KMS-11 (cell line): ENCODE measurements around the gene GTF3C4.
"Not testable (repeated sequence)": the region's sequence is repeated elsewhere in the genome, so short reads cannot be mapped to it uniquely, and the experiment has no call there.

Source experiments
- H2AFZ ChIP-seq: fragments of 200-600 bp; sonication (generic); 2 replicates; pipeline ENCODE4 v1.6.1; 2016; ENCODE audit warnings: antibody characterized with exemption, mixed run types, low read depth
- H3K27ac ChIP-seq: fragments of 200-600 bp; sonication (generic); 2 replicates; pipeline ENCODE4 v1.6.1; 2016; ENCODE audit warnings: mild to moderate bottlenecking, mixed run types
- H3K27me3 ChIP-seq: fragments of 200-600 bp; sonication (generic); 2 replicates; pipeline ENCODE4 v1.6.1; 2017; ENCODE audit warnings: mild to moderate bottlenecking, low read depth, mixed run types, moderate library complexity; ENCODE audit not compliant: insufficient read depth
- H3K36me3 ChIP-seq: fragments of 200-600 bp; sonication (generic); 2 replicates; pipeline ENCODE4 v1.6.1; 2017; ENCODE audit warnings: mild to moderate bottlenecking, mixed run types; ENCODE audit not compliant: insufficient read depth
- H3K4me1 ChIP-seq: fragments of 200-600 bp; sonication (generic); 2 replicates; pipeline ENCODE4 v1.6.1; 2016; ENCODE audit warnings: mild to moderate bottlenecking, low read depth, mixed run types; ENCODE audit not compliant: poor library complexity, severe bottlenecking
- H3K4me2 ChIP-seq: fragments of 200-600 bp; sonication (generic); 2 replicates; pipeline ENCODE4 v1.7.0; 2016; ENCODE audit warnings: mild to moderate bottlenecking, mixed run types
- H3K4me3 ChIP-seq: fragments of 200-600 bp; sonication (generic); IDR thresholded peaks from 2 replicates; pipeline ENCODE4 v1.6.1; 2017; ENCODE audit warnings: low read depth, low read length, mixed read lengths; ENCODE audit not compliant: insufficient read depth
- H3K79me2 ChIP-seq: fragments of 200-600 bp; sonication (generic); 2 replicates; pipeline ENCODE4 v1.6.1; 2016; ENCODE audit warnings: low read depth, mixed run types; ENCODE audit not compliant: insufficient read depth
- H3K9ac ChIP-seq: fragments of 200-600 bp; sonication (generic); 2 replicates; pipeline ENCODE4 v1.6.1; 2016; ENCODE audit warnings: mild to moderate bottlenecking, mixed run types
- H4K20me1 ChIP-seq: fragments of 200-600 bp; sonication (generic); 2 replicates; pipeline ENCODE4 v1.6.1; 2016; ENCODE audit warnings: mild to moderate bottlenecking, mixed run types; ENCODE audit not compliant: insufficient read depth
- CTCF ChIP-seq: fragments of 200-600 bp; sonication (generic); conservative IDR thresholded peaks from 2 replicates; pipeline ENCODE4 v1.6.1; 2017; ENCODE audit warnings: low read depth, mild to moderate bottlenecking, antibody characterized with exemption, low read length, moderate library complexity, mixed read lengths

GTF3C4 gene

GRCh38 chr9:132708769-132709430 is 38.6 kb downstream of the GTF3C4 start:
- Histone ChIP-seq H3K4me3 (no peak overlapping the region), H3K9ac (no peak overlapping the region), H2AFZ (no peak overlapping the region), H3K79me2 (no peaks in the 10 kb centered on the region), H4K20me1 (no peaks in the 10 kb centered on the region), H3K4me2 (no peak overlapping the region), H3K27ac (no peak overlapping the region), H3K4me1 (no peaks in the 10 kb centered on the region), H3K36me3 (no peaks in the 10 kb centered on the region), H3K27me3 (no peaks in the 10 kb centered on the region)
- TF ChIP-seq CTCF, result no peak

GRCh38 chr9:132710333-132710732 is 40.1 kb downstream of the GTF3C4 start:
- Histone ChIP-seq H3K4me3 (no peak overlapping the region), H3K36me3 (no peaks in the 10 kb centered on the region), H3K4me1 (no peaks in the 10 kb centered on the region), H3K27ac (no peak overlapping the region), H2AFZ (no peak overlapping the region), H3K27me3 (no peaks in the 10 kb centered on the region), H3K79me2 (no peaks in the 10 kb centered on the region), H4K20me1 (no peaks in the 10 kb centered on the region), H3K4me2 (no peak overlapping the region), H3K9ac (no peak overlapping the region)
- no peak for TF ChIP-seq CTCF

GRCh38 chr9:132711152-132711551 is 40.9 kb downstream of the GTF3C4 start:
- not testable (repeated sequence) for H3K79me2 ChIP-seq, H3K4me2 ChIP-seq, H3K27me3 ChIP-seq, H3K27ac ChIP-seq, H3K4me1 ChIP-seq, H4K20me1 ChIP-seq, H3K4me3 ChIP-seq, H2AFZ ChIP-seq, H3K36me3 ChIP-seq, H3K9ac ChIP-seq

- H3K27me3 ChIP-seq, result no peaks in the 10 kb centered on the region; the same call in 1 of the 2 replicates
- H2AFZ ChIP-seq, result no peak overlapping the region
- no peak for TF ChIP-seq CTCF
- no peaks in the 10 kb centered on the region for H3K36me3 ChIP-seq
- no peak overlapping the region for H3K9ac ChIP-seq
- H3K27ac ChIP-seq, result no peak overlapping the region
- no peaks in the 10 kb centered on the region for H3K79me2 ChIP-seq
- H4K20me1 ChIP-seq, result no peaks in the 10 kb centered on the region
- H3K4me1 ChIP-seq, result no peaks in the 10 kb centered on the region
- H3K4me3 ChIP-seq, result no peak overlapping the region
- no peak overlapping the region for H3K4me2 ChIP-seq
Measured at GRCh38 chr9:132711846-132712245, 41.6 kb downstream of the GTF3C4 start.

GRCh38 chr9:132712753-132713152 is 42.5 kb downstream of the GTF3C4 start:
- Histone ChIP-seq H3K36me3 (no peaks in the 10 kb centered on the region), H3K4me2 (no peak overlapping the region), H3K4me3 (no peak overlapping the region), H3K27ac (no peak overlapping the region), H3K27me3 (no peaks in the 10 kb centered on the region; the same call in 1 of the 2 replicates), H3K4me1 (no peaks in the 10 kb centered on the region), H2AFZ (no peak overlapping the region), H4K20me1 (no peaks in the 10 kb centered on the region), H3K9ac (no peak overlapping the region), H3K79me2 (no peaks in the 10 kb centered on the region)
- TF ChIP-seq CTCF, result no peak
